HepG2 (cell line): ENCODE data around the gene DSCAML1. TPM values are rescaled to one million over a fixed set of nuclear protein-coding genes. Genes with fewer than 3 reads are reported as not detected.

Source experiments
- ATAC-seq: fragments of 200-7000 bp; cut with Tn5 transposase; 3 replicates; pipeline ENCODE4 v1.9.1; 2020; ENCODE audit warnings: mild to moderate bottlenecking, moderate library complexity
- BruUV-seq: library from RNA; stranded (reverse); fragments of 400-500 nt; replicated peaks from 2 replicates; lab custom pipeline; 2021; lab: Mats Ljungman, UMichigan
- CTCF ChIA-PET: fragments of 300-600 bp; formaldehyde crosslinking; extraction: SDS; loops from one replicate; lab custom pipeline; 2021; ENCODE audit warnings: low total read pairs, inconsistent platforms, low intra/inter-chr PET ratio; lab: Yijun Ruan, JAX
- POLR2A ChIA-PET: fragments of 350-600 bp; sonication (Branson Sonifier 250); formaldehyde crosslinking; loops from one replicate; lab custom pipeline; 2020; ENCODE audit warnings: antibody characterized with exemption, inconsistent platforms; lab: Yijun Ruan, JAX
- DNase-seq: peaks from one replicate; pipeline ENCODE4 v3.0.0-alpha.2; 2015; ENCODE audit warnings: low spot score
- FAIRE-seq: peaks from 3 replicates; lab custom pipeline; 2011; peaks lifted over from hg19 to GRCh38; lab: Jason Lieb, UNC
- H2AFZ ChIP-seq: one replicate; pipeline ENCODE4 v1.6.1; 2011; ENCODE audit warnings: low read length, inconsistent platforms
- H3K27ac ChIP-seq: fragments of 300-600 bp; 3 replicates; pipeline ENCODE4 v1.8.0; 2011; ENCODE audit warnings: mixed run types, mild to moderate bottlenecking, mixed read lengths, low read length, inconsistent platforms; ENCODE audit not compliant: insufficient read depth; ENCODE audit errors: extremely low read length
- H3K27me3 ChIP-seq, 2 experiments: fragments of 200-600 bp in 1 of 2; 2 replicates in 1 of 2; 3 replicates in 1 of 2; pipeline versions ENCODE4 v1.6.0 to v1.8.0; 2011; ENCODE audit warnings: low read length in 2 of 2, mild to moderate bottlenecking in 2 of 2, moderate library complexity in 2 of 2, inconsistent platforms in 1 of 2; ENCODE audit not compliant: insufficient read depth in 2 of 2, control insufficient read depth in 1 of 2
- H3K36me3 ChIP-seq, 2 experiments: fragments of 200-600 bp in 1 of 2; replicated peaks in 1 of 2; 2 replicates in 1 of 2; 3 replicates in 1 of 2; pipeline versions ENCODE4 v1.5.1 to v1.8.0; 2011; ENCODE audit warnings: low read length in 2 of 2, inconsistent platforms in 1 of 2; ENCODE audit not compliant: insufficient read depth in 2 of 2, control insufficient read depth in 1 of 2
- H3K4me1 ChIP-seq: 2 replicates; pipeline ENCODE4 v1.5.1; 2012; ENCODE audit warnings: low read length, inconsistent platforms; ENCODE audit not compliant: insufficient read depth
- H3K4me2 ChIP-seq: 2 replicates; pipeline ENCODE4 v1.6.0; 2011; ENCODE audit warnings: low read depth, low read length, inconsistent platforms
- H3K4me3 ChIP-seq, 3 experiments: fragments of 200-600 bp in 1 of 3; sonication (generic), shearing (Covaris generic) in 1 of 3; replicated peaks in 1 of 3; 2 replicates each; pipeline ENCODE4 v1.5.1; 2011 to 2016; ENCODE audit warnings: low read length in 3 of 3, inconsistent platforms in 2 of 3, low read depth in 2 of 3, mild to moderate bottlenecking in 2 of 3, control low read depth in 1 of 3, mixed read lengths in 1 of 3; ENCODE audit not compliant: insufficient read depth in 1 of 3
- H3K79me2 ChIP-seq: one replicate; pipeline ENCODE4 v1.6.1; 2011; ENCODE audit warnings: low read length, inconsistent platforms; ENCODE audit not compliant: insufficient read depth
- H3K9ac ChIP-seq: 2 replicates; pipeline ENCODE4 v1.6.0; 2011; ENCODE audit warnings: mild to moderate bottlenecking, low read depth, low read length, inconsistent platforms; ENCODE audit not compliant: insufficient read depth
- H3K9me3 ChIP-seq: 2 replicates; pipeline ENCODE4 v1.5.1; 2012; ENCODE audit warnings: mild to moderate bottlenecking, low read length
- H4K20me1 ChIP-seq: 2 replicates; pipeline ENCODE4 v1.6.0; 2011; ENCODE audit warnings: inconsistent platforms, mild to moderate bottlenecking, low read length, moderate library complexity; ENCODE audit not compliant: insufficient read depth
- EHMT2 ChIP-seq: fragments of 200-600 bp; sonication (generic); IDR thresholded peaks from 2 replicates; pipeline ENCODE4 v1.7.0; 2017; ENCODE audit warnings: antibody characterized with exemption, low read depth, low read length, borderline replicate concordance
- GABPA ChIP-seq, 2 experiments: IDR thresholded peaks; 2 replicates each; pipeline ENCODE4 v1.6.1; 2011 to 2016; ENCODE audit warnings: low read depth in 2 of 2, low read length in 1 of 2, missing biosample characterization in 1 of 2, missing genetic modification characterization in 1 of 2
- KDM5B ChIP-seq: sonication (generic); formaldehyde crosslinking; IDR thresholded peaks from 2 replicates; pipeline ENCODE4 v1.4.0; 2020; ENCODE audit warnings: missing genetic modification reagents, mild to moderate bottlenecking, borderline replicate concordance
- NFE2L1 ChIP-seq: sonication (generic); formaldehyde crosslinking; IDR thresholded peaks from 2 replicates; pipeline ENCODE4 v1.4.0; 2020; ENCODE audit warnings: missing genetic modification reagents, mild to moderate bottlenecking, borderline replicate concordance
- SRY ChIP-seq: sonication (generic); formaldehyde crosslinking; IDR thresholded peaks from 2 replicates; pipeline ENCODE4 v1.8.0; 2022; ENCODE audit warnings: mild to moderate bottlenecking, missing genetic modification reagents
- STAG1 ChIP-seq: sonication (generic); formaldehyde crosslinking; IDR thresholded peaks from 2 replicates; pipeline ENCODE4 v1.4.0; 2020; ENCODE audit warnings: missing genetic modification reagents
- ZNF333 ChIP-seq: sonication (generic); formaldehyde crosslinking; IDR thresholded peaks from 2 replicates; pipeline ENCODE4 v1.4.0; 2020; ENCODE audit warnings: mild to moderate bottlenecking, missing genetic modification reagents, borderline replicate concordance
- ZNF629 ChIP-seq: sonication (generic); formaldehyde crosslinking; conservative IDR thresholded peaks from 2 replicates; pipeline ENCODE4 v1.5.0; 2020; ENCODE audit warnings: missing genetic modification reagents
- WGBS: methylation state at CpG from one replicate; pipeline ENCODE4 v1.1.6; 2017; ENCODE audit warnings: low lambda C conversion rate; 5-methylcytosine and 5-hydroxymethylcytosine counted together
- in situ Hi-C: cut with HindIII; loops from 2 replicates; pipeline ENCODE4 v1.10.0; 2017; ENCODE audit warnings: low pct_unique_long_range_greater_than_20kb; ENCODE audit not compliant: extremely low pct_ligation_motif_present
- intact Hi-C: fragments of 100-400 bp; cut with micrococcal nuclease; formaldehyde crosslinking; loops from one replicate; pipeline ENCODE4 v1.10.0; 2022; ENCODE audit not compliant: unreplicated experiment
- polyA plus RNA-seq, 8 experiments: library from polyadenylated mRNA; depleted of rRNA in 3 of 8; stranded (reverse) in 7 of 8; unstranded in 1 of 8; fragments of >200 nt; fragmentation: Illumina TruSeq in 4 of 8; extraction: Trizol in 4 of 8; gene quantifications; 2 replicates each; pipeline versions ENCODE4 v1.2.1 to v1.2.3, GENCODE V29; 2011 to 2016; ENCODE audit warnings: low read depth in 4 of 8, missing spikeins in 1 of 8, mixed read lengths in 1 of 8; ENCODE audit not compliant: insufficient read depth in 1 of 8
- total RNA-seq, 5 experiments: library from RNA; depleted of rRNA; stranded (reverse); fragments of >200 nt; fragmentation: Illumina TruSeq; extraction: Trizol; gene quantifications; 2 replicates each; pipeline ENCODE4 v1.2.3, GENCODE V29; 2016; ENCODE audit warnings: low read depth in 1 of 5
- TF ChIP-seq, protein P1 (sequence below): sonication (generic); formaldehyde crosslinking; IDR thresholded peaks from 2 replicates; pipeline ENCODE4 v1.5.0; 2020; ENCODE audit warnings: mild to moderate bottlenecking, missing genetic modification reagents, moderate library complexity

Gene DSCAML1
- total and polyA plus RNA-seq, 2 of the 13 experiments (the other 11 are each of a cell fraction or from before 2014, with no cell fraction given): 0.29 to 0.40 TPM

- peak; percentile 85; the same call in 1 of the 2 replicates for TF ChIP-seq EHMT2
- no peak for TF ChIP-seq NFE2L1
- TF ChIP-seq KDM5B: no peak
- 0 out of 2 replicates have a peak, but pooled peaks have one; percentile 31 for TF ChIP-seq SRY
- TF ChIP-seq ZNF333 (CRISPR knock-in tag): no peak
These were observed 199.9 kb downstream of the DSCAML1 start (continued) for GRCh38 chr11:117597071-117597470.

- Histone ChIP-seq H3K36me3 (no peaks in the 10 kb centered on the region), H3K9ac (no peak overlapping the region), H3K79me2 (no peaks in the 10 kb centered on the region), H3K27ac (no peak overlapping the region), H3K27me3 (peaks cover 0 to 6% of the 10 kb centered on the region in 2 experiments; a peak in 2 of 5 replicates), H4K20me1 (no peaks in the 10 kb centered on the region), H3K4me1 (no peaks in the 10 kb centered on the region), H3K9me3 (no peaks in the 10 kb centered on the region), H3K4me2 (no peak overlapping the region), H3K4me3 (no peak overlapping the region), H2AFZ (no peak overlapping the region)
- in situ Hi-C loops: no loop called here
- intact Hi-C loops: no loop called here
- no TSS peak for BruUV-seq
- POLR2A ChIA-PET: no interaction called here
- FAIRE-seq (no peak), DNase-seq (no peak), ATAC-seq (no peak)
- CTCF ChIA-PET: no interaction called here
- 11% methylated on average over 6 of the region's 6 CpGs for WGBS
- TF ChIP-seq, protein P1, sequence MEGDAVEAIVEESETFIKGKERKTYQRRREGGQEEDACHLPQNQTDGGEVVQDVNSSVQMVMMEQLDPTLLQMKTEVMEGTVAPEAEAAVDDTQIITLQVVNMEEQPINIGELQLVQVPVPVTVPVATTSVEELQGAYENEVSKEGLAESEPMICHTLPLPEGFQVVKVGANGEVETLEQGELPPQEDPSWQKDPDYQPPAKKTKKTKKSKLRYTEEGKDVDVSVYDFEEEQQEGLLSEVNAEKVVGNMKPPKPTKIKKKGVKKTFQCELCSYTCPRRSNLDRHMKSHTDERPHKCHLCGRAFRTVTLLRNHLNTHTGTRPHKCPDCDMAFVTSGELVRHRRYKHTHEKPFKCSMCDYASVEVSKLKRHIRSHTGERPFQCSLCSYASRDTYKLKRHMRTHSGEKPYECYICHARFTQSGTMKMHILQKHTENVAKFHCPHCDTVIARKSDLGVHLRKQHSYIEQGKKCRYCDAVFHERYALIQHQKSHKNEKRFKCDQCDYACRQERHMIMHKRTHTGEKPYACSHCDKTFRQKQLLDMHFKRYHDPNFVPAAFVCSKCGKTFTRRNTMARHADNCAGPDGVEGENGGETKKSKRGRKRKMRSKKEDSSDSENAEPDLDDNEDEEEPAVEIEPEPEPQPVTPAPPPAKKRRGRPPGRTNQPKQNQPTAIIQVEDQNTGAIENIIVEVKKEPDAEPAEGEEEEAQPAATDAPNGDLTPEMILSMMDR (CRISPR knock-in tag): 0 out of 2 replicates have a peak, but pooled peaks have one; percentile 17
- TF ChIP-seq STAG1 (CRISPR knock-in tag): peak; percentile 21
- TF ChIP-seq GABPA (IDR thresholded peaks at IDR 0.05; ENCODE audit: low read depth, low read length): no peak
- TF ChIP-seq GABPA (CRISPR knock-in tag; IDR thresholded peaks at IDR 0.05; ENCODE audit: low read depth): 0 out of 2 replicates have a peak, but pooled peaks have one; percentile 12
- TF ChIP-seq ZNF629 (CRISPR knock-in tag): no peak
These were observed 201.6 kb downstream of the DSCAML1 start for GRCh38 chr11:117595440-117595839.
